Lung (tissue), 12 donors: ENCODE results near the gene PTAFR. TPM values are rescaled to one million over a fixed set of nuclear protein-coding genes. Genes with fewer than 3 reads are reported as not detected.

Source experiments
- ATAC-seq: fragments of 200-7000 bp; cut with Tn5 transposase; one replicate; pipeline ENCODE4 v1.9.1; 2020; ENCODE audit warnings: moderate number of reproducible peaks; ENCODE audit not compliant: insufficient read depth, low FRiP score
- DNase-seq, 3 donors: peaks; one replicate each; pipeline ENCODE4 v3.0.0-alpha.2; 2013 to 2017
- H3K27ac ChIP-seq, 2 donors: one replicate each; pipeline ENCODE4 v1.5.1; 2013; ENCODE audit warnings: mild to moderate bottlenecking in 2 of 2, moderate library complexity in 2 of 2, control low read depth in 1 of 2, inconsistent platforms in 1 of 2, low read depth in 1 of 2, low read length in 1 of 2
- H3K27me3 ChIP-seq, 3 donors: one replicate each; pipeline ENCODE4 v1.5.1; 2013; ENCODE audit warnings: low read length in 2 of 3; ENCODE audit not compliant: control insufficient read depth in 3 of 3, insufficient read depth in 3 of 3
- H3K36me3 ChIP-seq, 4 donors: one replicate each; pipeline ENCODE4 v1.5.1; 2013; ENCODE audit warnings: low read length in 4 of 4, mild to moderate bottlenecking in 1 of 4, moderate library complexity in 1 of 4; ENCODE audit not compliant: control insufficient read depth in 4 of 4, insufficient read depth in 4 of 4
- H3K4me1 ChIP-seq, 5 donors: one replicate each; pipeline ENCODE4 v1.5.1; 2013; ENCODE audit warnings: low read length in 5 of 5, mild to moderate bottlenecking in 2 of 5, moderate library complexity in 1 of 5; ENCODE audit not compliant: control insufficient read depth in 5 of 5, insufficient read depth in 5 of 5
- H3K4me3 ChIP-seq: one replicate; pipeline ENCODE4 v1.5.1; 2013; ENCODE audit warnings: mild to moderate bottlenecking, control low read depth, moderate library complexity
- H3K9ac ChIP-seq, 2 donors: one replicate each; pipeline ENCODE4 v1.5.1; 2013; ENCODE audit warnings: low read length in 2 of 2, control low read depth in 1 of 2; ENCODE audit not compliant: insufficient read depth in 1 of 2
- H3K9me3 ChIP-seq, 4 donors: one replicate each; pipeline ENCODE4 v1.5.1; 2013; ENCODE audit warnings: low read length in 3 of 4, mild to moderate bottlenecking in 1 of 4, moderate library complexity in 1 of 4; ENCODE audit not compliant: control insufficient read depth in 4 of 4, insufficient read depth in 3 of 4
- CTCF ChIP-seq: IDR thresholded peaks from 2 replicates; pipeline ENCODE4 v1.5.1; 2012; ENCODE audit warnings: mild to moderate bottlenecking; ENCODE audit errors: control extremely low read depth, extremely low read depth
- WGBS, 2 donors: extraction: QIAGEN DNeasy Blood & Tissue Kit; methylation state at CpG; one replicate each; pipeline ENCODE4 v1.1.7; 2013; 5-methylcytosine and 5-hydroxymethylcytosine counted together
- polyA plus RNA-seq, 2 donors: library from polyadenylated mRNA; stranded (reverse); fragments of 200-250 nt; gene quantifications; one replicate each; pipeline ENCODE4 v1.2.1, GENCODE V29; 2013
- total RNA-seq, 2 donors: library from RNA; depleted of rRNA in 1 of 2; stranded (reverse); fragments of >200 nt in 1 of 2; gene quantifications; one replicate each; pipeline ENCODE4 v1.2.1, GENCODE V29; 2014 to 2021
- donor health status: control.
- donor health status: control.
- donor health status: Bipolar disorder and iron deficiency.
- donor health status: healthy.
- donor health status: DM: yes; HTN: yes; CAD: no.

The PTAFR gene
- total and polyA plus RNA-seq, 4 donors = 7.7 to 93.6 (median 23.3) TPM

- Histone ChIP-seq H3K27ac (no peak overlapping the region), H3K9me3 (no peaks in the 10 kb centered on the region), H3K4me1 (peaks cover 0 to 3% (median 0%) of the 10 kb centered on the region in 5 donors), H3K27me3 (no peaks in the 10 kb centered on the region), H3K36me3 (no peaks in the 10 kb centered on the region), H3K9ac (no peak overlapping the region), H3K4me3 (no peak overlapping the region)
- ATAC-seq = peak; percentile 75
- 49 to 57% methylated on average over 1 of the region's 1 CpG for WGBS, 2 donors
- TF ChIP-seq CTCF = no peak
- DNase-seq = no peak
These were observed 47.3 kb downstream of the PTAFR start for GRCh38 chr1:28129150-28129549.

GRCh38 chr1:28127617-28128257 lies 48.8 kb downstream of the PTAFR start:
- Histone ChIP-seq H3K9me3 (no peaks in the 10 kb centered on the region), H3K9ac (no peak overlapping the region), H3K4me3 (no peak overlapping the region), H3K4me1 (peaks cover 0 to 5% (median 0%) of the 10 kb centered on the region in 5 donors), H3K27ac (peak overlapping the region; percentile 0 to 75), H3K27me3 (no peaks in the 10 kb centered on the region), H3K36me3 (no peaks in the 10 kb centered on the region)
- DNase-seq (no peak), ATAC-seq (no peak)
- no peak for TF ChIP-seq CTCF
- WGBS, 2 donors = 76 to 85% methylated on average over 3 of the region's 3 CpGs

GRCh38 chr1:28126783-28127490 lies 49.6 kb downstream of the PTAFR start:
- ATAC-seq = no peak
- TF ChIP-seq CTCF = no peak
- no peak overlapping the region for H3K4me3 ChIP-seq
- H3K9me3 ChIP-seq = no peaks in the 10 kb centered on the region
- no peaks in the 10 kb centered on the region for H3K36me3 ChIP-seq
- WGBS, 2 donors = 28 to 56% methylated on average over 5 of the region's 5 CpGs
- no peak overlapping the region for H3K9ac ChIP-seq
- no peak overlapping the region for H3K27ac ChIP-seq
- no peaks in the 10 kb centered on the region for H3K27me3 ChIP-seq
- no peak for DNase-seq
- H3K4me1 ChIP-seq = peaks cover 0 to 6% (median 0%) of the 10 kb centered on the region in 5 donors
